Erythroblast (primary cell): ENCODE data around the gene PCDHA11.

ENCODE experiments used
- GATA1 ChIP-seq: IDR thresholded peaks from 2 replicates; pipeline ENCODE4 v1.6.1; 2011; ENCODE audit warnings: low read depth, mild to moderate bottlenecking, control low read depth, low read length, moderate library complexity
- POLR2A ChIP-seq: IDR thresholded peaks from 2 replicates; pipeline ENCODE4 v1.6.1; 2011; ENCODE audit warnings: mild to moderate bottlenecking, low read length

DNA sequence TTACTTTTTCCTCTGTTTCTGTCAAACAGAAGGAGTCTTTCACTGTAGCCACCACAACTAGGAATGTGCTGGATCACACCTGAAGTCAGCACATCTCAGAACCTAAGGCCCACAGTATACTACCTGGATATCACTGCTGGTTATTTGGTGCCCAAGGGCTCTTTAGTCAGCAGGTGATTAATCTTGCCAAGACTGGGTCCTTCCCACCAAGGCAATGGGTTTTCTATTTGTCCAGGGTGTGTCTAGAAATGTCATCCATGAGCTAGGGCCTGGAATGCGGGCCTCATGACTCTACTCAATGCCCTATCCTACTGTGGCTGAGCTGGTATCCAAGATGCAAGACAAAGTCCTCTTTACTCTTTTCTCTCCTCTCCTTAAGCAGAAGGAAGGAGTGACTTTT lies 47.6 kb downstream of the PCDHA11 start:
- TF ChIP-seq POLR2A: no peak
- no peak for TF ChIP-seq GATA1
